Osteoblast (primary cell): ENCODE results near the gene AMFR. TPM values are rescaled to one million over a fixed set of nuclear protein-coding genes. Genes with fewer than 3 reads are reported as not detected.

Experiments
- DNase-seq: peaks from one replicate; pipeline ENCODE4 v3.0.0; 2011; ENCODE audit warnings: low spot score, mixed read lengths; ENCODE audit not compliant: insufficient read length; ENCODE audit errors: missing footprints
- H2AFZ ChIP-seq: 2 replicates; pipeline ENCODE4 v1.6.0; 2011; ENCODE audit warnings: mild to moderate bottlenecking, low read length
- H3K27ac ChIP-seq: 2 replicates; pipeline ENCODE4 v1.5.1; 2011; ENCODE audit warnings: mild to moderate bottlenecking, low read depth, low read length, moderate library complexity
- H3K27me3 ChIP-seq: 2 replicates; pipeline ENCODE4 v1.6.0; 2012; ENCODE audit warnings: mild to moderate bottlenecking, control low read depth, inconsistent platforms, low read length, moderate library complexity; ENCODE audit not compliant: insufficient read depth
- H3K36me3 ChIP-seq: 2 replicates; pipeline ENCODE4 v1.5.1; 2011; ENCODE audit warnings: mild to moderate bottlenecking, low read length, control low read depth, moderate library complexity; ENCODE audit not compliant: insufficient read depth
- H3K4me1 ChIP-seq: 2 replicates; pipeline ENCODE4 v1.5.1; 2011; ENCODE audit warnings: mild to moderate bottlenecking, low read length, control low read depth, moderate library complexity; ENCODE audit not compliant: insufficient read depth
- H3K4me2 ChIP-seq: 2 replicates; pipeline ENCODE4 v1.6.0; 2011; ENCODE audit warnings: mild to moderate bottlenecking, low read length; ENCODE audit not compliant: insufficient read depth
- H3K4me3 ChIP-seq: fragments of 200-600 bp; sonication (generic); 3 replicates; pipeline ENCODE4 v1.5.1; 2012; ENCODE audit warnings: mild to moderate bottlenecking, low read length, inconsistent platforms; ENCODE audit not compliant: insufficient read depth
- H3K79me2 ChIP-seq: 2 replicates; pipeline ENCODE4 v1.6.0; 2012; ENCODE audit warnings: mild to moderate bottlenecking, low read length, control low read depth, inconsistent platforms; ENCODE audit not compliant: insufficient read depth
- H3K9me3 ChIP-seq: 2 replicates; pipeline ENCODE4 v1.5.1; 2011; ENCODE audit warnings: low read depth, low read length, control low read depth
- H4K20me1 ChIP-seq: 2 replicates; pipeline ENCODE4 v1.6.0; 2012; ENCODE audit warnings: mild to moderate bottlenecking, low read length, control low read depth; ENCODE audit not compliant: insufficient read depth
- total RNA-seq: library from RNA; depleted of rRNA; stranded (reverse); fragments of >200 nt; gene quantifications from 2 replicates; pipeline ENCODE4 v1.2.3, GENCODE V29; 2012
- TF ChIP-seq, protein P1 (sequence below): IDR thresholded peaks from 2 replicates; pipeline ENCODE4 v1.5.1; 2011; ENCODE audit warnings: mild to moderate bottlenecking, low read depth, low read length, moderate library complexity; ENCODE audit errors: extremely low read depth

Gene AMFR
- total RNA-seq, 1 donor, result 339 TPM

- Histone ChIP-seq H3K79me2 (peaks cover 8% of the 10 kb centered on the region), H3K36me3 (peaks cover 61% of the 10 kb centered on the region), H3K9me3 (no peaks in the 10 kb centered on the region), H2AFZ (no peak overlapping the region), H3K4me3 (no peak overlapping the region), H3K4me1 (no peaks in the 10 kb centered on the region), H3K4me2 (no peak overlapping the region), H3K27ac (no peak overlapping the region), H3K27me3 (no peaks in the 10 kb centered on the region), H4K20me1 (peaks cover 2% of the 10 kb centered on the region)
- TF ChIP-seq, protein P1, sequence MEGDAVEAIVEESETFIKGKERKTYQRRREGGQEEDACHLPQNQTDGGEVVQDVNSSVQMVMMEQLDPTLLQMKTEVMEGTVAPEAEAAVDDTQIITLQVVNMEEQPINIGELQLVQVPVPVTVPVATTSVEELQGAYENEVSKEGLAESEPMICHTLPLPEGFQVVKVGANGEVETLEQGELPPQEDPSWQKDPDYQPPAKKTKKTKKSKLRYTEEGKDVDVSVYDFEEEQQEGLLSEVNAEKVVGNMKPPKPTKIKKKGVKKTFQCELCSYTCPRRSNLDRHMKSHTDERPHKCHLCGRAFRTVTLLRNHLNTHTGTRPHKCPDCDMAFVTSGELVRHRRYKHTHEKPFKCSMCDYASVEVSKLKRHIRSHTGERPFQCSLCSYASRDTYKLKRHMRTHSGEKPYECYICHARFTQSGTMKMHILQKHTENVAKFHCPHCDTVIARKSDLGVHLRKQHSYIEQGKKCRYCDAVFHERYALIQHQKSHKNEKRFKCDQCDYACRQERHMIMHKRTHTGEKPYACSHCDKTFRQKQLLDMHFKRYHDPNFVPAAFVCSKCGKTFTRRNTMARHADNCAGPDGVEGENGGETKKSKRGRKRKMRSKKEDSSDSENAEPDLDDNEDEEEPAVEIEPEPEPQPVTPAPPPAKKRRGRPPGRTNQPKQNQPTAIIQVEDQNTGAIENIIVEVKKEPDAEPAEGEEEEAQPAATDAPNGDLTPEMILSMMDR, result no peak
- DNase-seq, result no peak
Observed at GRCh38 chr16:56460101-56460500, 34.8 kb upstream of the AMFR start.

GRCh38 chr16:56457927-56458470 is 32.7 kb upstream of the AMFR start:
- H3K36me3 ChIP-seq, result peaks cover 71% of the 10 kb centered on the region

DNA sequence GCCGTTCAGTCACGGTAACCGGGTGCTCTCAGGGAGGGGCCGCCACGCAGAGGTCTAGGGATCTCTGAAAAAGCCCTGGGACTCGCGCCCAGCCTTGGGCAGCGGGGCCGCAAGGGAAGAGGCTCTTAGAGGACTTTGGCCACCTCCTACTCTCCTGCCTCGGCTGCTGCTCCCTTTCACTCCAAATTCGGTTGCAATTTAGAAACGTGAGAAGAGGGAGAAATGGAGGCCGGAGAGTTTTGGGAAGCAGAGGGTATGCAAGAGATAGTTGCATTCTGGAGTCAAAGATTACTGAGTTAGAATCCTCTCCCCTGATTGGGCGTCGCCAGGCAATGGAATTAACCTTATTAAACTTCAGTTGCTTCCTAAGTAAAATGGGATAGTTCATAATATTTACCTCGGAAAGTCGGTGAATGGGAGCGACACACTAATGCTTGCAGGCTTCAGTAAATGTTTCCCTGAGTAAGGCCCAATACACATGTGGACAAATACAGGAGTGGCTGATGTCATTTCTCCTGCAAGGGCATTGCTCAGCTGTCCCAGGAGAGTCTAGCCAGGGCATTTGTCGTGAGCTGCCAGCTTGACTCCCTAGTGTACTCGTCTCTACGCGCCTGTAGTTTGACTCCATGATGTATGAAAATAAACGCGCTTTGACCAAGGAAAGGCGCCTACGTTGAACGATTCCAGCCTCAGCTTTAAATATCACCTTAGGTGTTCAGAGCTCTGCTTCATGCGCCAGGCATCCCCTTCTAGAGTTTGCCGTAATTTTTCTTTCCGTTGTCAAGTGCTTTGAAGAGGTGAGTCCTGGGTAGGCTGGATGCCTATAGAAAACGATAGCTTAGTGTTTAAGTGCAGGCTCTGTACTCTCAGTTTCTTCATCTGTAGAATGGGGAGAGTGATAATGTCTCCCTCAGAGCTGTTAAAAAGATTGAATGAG is 26.7 kb upstream of the AMFR start:
- Histone ChIP-seq H2AFZ (peak overlapping the region; percentile 89), H3K4me1 (peaks cover 28% of the 10 kb centered on the region), H3K36me3 (peaks cover 36% of the 10 kb centered on the region), H3K79me2 (peaks cover 73% of the 10 kb centered on the region), H3K9me3 (no peaks in the 10 kb centered on the region), H3K27me3 (no peaks in the 10 kb centered on the region), H3K4me2 (peak overlapping the region; percentile 81), H4K20me1 (peaks cover 30% of the 10 kb centered on the region), H3K27ac (peak overlapping the region; percentile 50), H3K4me3 (peak overlapping the region; percentile 90)
- DNase-seq, result peak; percentile 78
- TF ChIP-seq, protein P1, result no peak

More at GRCh38 chr16:56457927-56458470, 32.7 kb upstream of the AMFR start:
- peaks cover 17% of the 10 kb centered on the region for H3K79me2 ChIP-seq
- H2AFZ ChIP-seq, result no peak overlapping the region
- no peak overlapping the region for H3K4me3 ChIP-seq
- no peak overlapping the region for H3K4me2 ChIP-seq
- peaks cover under 1% of the 10 kb centered on the region for H3K4me1 ChIP-seq
- no peak for DNase-seq
- no peaks in the 10 kb centered on the region for H3K27me3 ChIP-seq
- H3K9me3 ChIP-seq, result no peaks in the 10 kb centered on the region
- TF ChIP-seq, protein P1, result no peak
- no peak overlapping the region for H3K27ac ChIP-seq
- peaks cover 2% of the 10 kb centered on the region for H4K20me1 ChIP-seq
